ENCODE results near the gene TIE1. TPM values are rescaled to one million over a fixed set of nuclear protein-coding genes. Genes with fewer than 3 reads are reported as not detected.

Gene TIE1
- total and polyA plus RNA-seq, 9 of the 15 experiments (the other 6 are each of a cell fraction or from before 2014, with no cell fraction given), result 0.07 to 0.49 (median 0.14) TPM; not detected in 4

DNA sequence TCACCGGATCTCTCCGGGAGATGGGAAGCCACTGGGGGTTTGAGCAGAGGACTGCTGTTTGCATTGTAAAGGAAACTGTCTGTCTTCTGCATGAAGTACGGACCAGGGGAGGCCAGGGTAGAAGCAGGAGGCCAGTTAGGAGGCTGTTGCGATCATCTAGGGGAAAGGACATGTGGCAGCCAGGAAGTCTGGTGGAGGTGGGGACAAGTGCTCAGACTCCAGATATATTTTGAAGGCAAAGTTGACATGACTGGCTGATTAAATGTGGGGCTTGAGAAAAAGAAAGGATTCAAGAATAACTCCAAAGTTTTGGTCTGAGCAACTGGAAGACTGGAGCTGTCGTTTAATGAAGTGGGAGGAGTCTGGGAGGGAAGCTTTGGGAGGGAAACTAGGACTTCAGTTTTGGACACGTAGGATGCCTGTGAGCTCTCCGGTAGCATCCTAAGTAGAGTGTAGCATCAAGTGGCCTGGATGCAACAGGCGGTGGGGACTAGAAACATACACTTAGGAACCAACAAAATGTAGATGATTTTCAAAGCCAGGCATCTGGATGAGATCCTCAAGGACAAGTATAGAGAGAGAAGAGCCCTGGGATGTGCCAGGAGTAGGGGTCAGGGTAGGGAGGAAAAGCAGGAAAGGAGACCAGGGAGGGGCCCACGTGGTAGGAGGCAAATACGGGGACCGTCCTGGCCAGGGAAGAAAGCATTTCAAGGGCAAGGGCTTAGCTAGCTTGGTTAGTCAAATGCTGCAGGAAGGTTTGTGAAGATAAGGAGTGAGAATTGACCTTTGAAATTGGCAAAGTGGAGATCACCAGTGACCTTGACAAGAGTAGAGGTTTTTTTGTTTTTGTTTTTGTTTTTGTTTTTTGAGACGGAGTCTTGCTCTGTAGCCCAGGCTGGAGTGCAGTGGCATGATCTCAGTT, 11.7 kb upstream of the TIE1 start:
- intact Hi-C loops (cut with micrococcal nuclease), result no loop called here
- POLR2A ChIA-PET, result interaction anchor here (0.6 to 1.0 kb wide), 4 partner anchors 12 to 34 kb away, joined by 3 to 5 read pairs (median 4); no protein-coding TSS in a partner anchor

More for the DNA sequence above, 11.7 kb upstream of the TIE1 start:
- TF ChIP-seq ESRRA (IDR thresholded peaks at IDR 0.05; ENCODE audit: borderline replicate concordance, low read depth) (0 out of 2 replicates have a peak, but pooled peaks have one; percentile 16), TBL1XR1 (IDR thresholded peaks at IDR 0.05; ENCODE audit: low read length in 2 of 2) (no peak), CREB5 (CRISPR knock-in tag; IDR thresholded peaks at IDR 0.05) (no peak), HMBOX1 (IDR thresholded peaks at IDR 0.05) (0 out of 2 replicates have a peak, but pooled peaks have one; percentile 9)
- no peak overlapping the region for H2AFZ ChIP-seq (ENCODE audit: low read depth, low read length)
- no peaks in the 10 kb centered on the region for H3K9me3 ChIP-seq (replicated peaks; ENCODE audit: control insufficient read depth, insufficient read depth, low read depth, low read length)
- no peak overlapping the region for H3K4me2 ChIP-seq (ENCODE audit: insufficient read depth, low read length)
- H3K79me2 ChIP-seq (ENCODE audit: control insufficient read depth, insufficient read depth, low read length), result no peaks in the 10 kb centered on the region
- BruUV-seq (replicated peaks), result no TSS peak
- 4% methylated on average over 12 of the region's 12 CpGs for WGBS (ENCODE audit: insufficient coverage, low coverage, missing lambda C conversion rate)
- peaks cover 3% of the 10 kb centered on the region for H3K9me1 ChIP-seq (ENCODE audit: control insufficient read depth, insufficient read depth, low read length)
- peaks cover 14% of the 10 kb centered on the region for H4K20me1 ChIP-seq (replicated peaks; ENCODE audit: control insufficient read depth, insufficient read depth, low read length)
- H3K27me3 ChIP-seq (ENCODE audit: control insufficient read depth in 2 of 2, insufficient read depth in 2 of 2, low read length in 2 of 2), result peaks cover 53 to 85% of the 10 kb centered on the region in 2 experiments
- CTCF ChIA-PET (ENCODE audit: low intra/inter-chr PET ratio), result no interaction called here
- ATAC-seq (no peak), FAIRE-seq (peak; percentile 29), DNase-seq (ENCODE audit: extremely low read depth in 1 of 4, low spot score in 3 of 4) (no peak)
- no peak overlapping the region for H3K27ac ChIP-seq (ENCODE audit: extremely low read depth, low read depth, low read length)
- in situ Hi-C loops (cut with MboI), result no loop called here
- H3K4me3 ChIP-seq, result no peak overlapping the region
- no peak overlapping the region for H3K9ac ChIP-seq (ENCODE audit: insufficient read depth in 1 of 2, low read depth in 2 of 2, low read length in 2 of 2)
- peaks cover 0 to 19% of the 10 kb centered on the region in 2 experiments; a peak in 3 of 5 replicates for H3K4me1 ChIP-seq (replicated peaks in 1 of 2; ENCODE audit: control insufficient read depth in 2 of 2, insufficient read depth in 2 of 2, low read length in 2 of 2)
- H3K36me3 ChIP-seq (ENCODE audit: control insufficient read depth, insufficient read depth, low read length), result no peaks in the 10 kb centered on the region
